Smooth muscle cell (in vitro differentiated cells): ENCODE results near the gene NMU. TPM values are rescaled to one million over a fixed set of nuclear protein-coding genes. Genes with fewer than 3 reads are reported as not detected.
"Not testable (repeated sequence)": the region's sequence is repeated elsewhere in the genome, so short reads cannot be mapped to it uniquely, and the experiment has no call there.

Experiments
- DNase-seq: peaks from one replicate; lab custom pipeline; 2025; ENCODE audit not compliant: unreplicated experiment; lab: John Stamatoyannopoulos, UW
- H2AFZ ChIP-seq: fragments of 200-600 bp; sonication (generic); 2 replicates; pipeline ENCODE4 v1.6.0; 2016; ENCODE audit warnings: antibody characterized with exemption, low read depth, mild to moderate bottlenecking
- H3F3A ChIP-seq: fragments of 200-600 bp; sonication (generic); 2 replicates; pipeline ENCODE4 v1.6.0; 2017; ENCODE audit warnings: antibody characterized with exemption, low read depth
- H3K27ac ChIP-seq: fragments of 200-600 bp; sonication (generic); 2 replicates; pipeline ENCODE4 v1.5.1; 2016; ENCODE audit warnings: low read depth, mild to moderate bottlenecking
- H3K27me3 ChIP-seq: fragments of 200-600 bp; sonication (generic); 2 replicates; pipeline ENCODE4 v1.6.1; 2016; ENCODE audit warnings: low read depth, mild to moderate bottlenecking
- H3K36me3 ChIP-seq: fragments of 200-600 bp; sonication (generic); 2 replicates; pipeline ENCODE4 v1.5.1; 2016; ENCODE audit warnings: low read depth
- H3K4me1 ChIP-seq: fragments of 200-600 bp; sonication (generic); 2 replicates; pipeline ENCODE4 v1.5.1; 2016; ENCODE audit warnings: low read depth
- H3K4me2 ChIP-seq: fragments of 200-600 bp; sonication (generic); 2 replicates; pipeline ENCODE4 v1.6.0; 2016; ENCODE audit warnings: mild to moderate bottlenecking
- H3K4me3 ChIP-seq: fragments of 200-600 bp; sonication (generic); 2 replicates; pipeline ENCODE4 v1.5.1; 2016; ENCODE audit warnings: mild to moderate bottlenecking
- H3K79me2 ChIP-seq: fragments of 200-600 bp; sonication (generic); 2 replicates; pipeline ENCODE4 v1.6.0; 2016; ENCODE audit warnings: low read depth, mild to moderate bottlenecking
- H3K9ac ChIP-seq: fragments of 200-600 bp; sonication (generic); 2 replicates; pipeline ENCODE4 v1.6.0; 2016; ENCODE audit warnings: low read depth
- H3K9me3 ChIP-seq: fragments of 200-600 bp; sonication (generic); replicated peaks from 2 replicates; pipeline ENCODE4 v1.5.1; 2016; ENCODE audit warnings: low read depth
- H4K20me1 ChIP-seq: fragments of 200-600 bp; sonication (generic); 2 replicates; pipeline ENCODE4 v1.6.0; 2016; ENCODE audit warnings: low read depth
- CTCF ChIP-seq: fragments of 200-600 bp; sonication (generic); IDR thresholded peaks from 2 replicates; pipeline ENCODE4 v1.5.1; 2017; ENCODE audit warnings: borderline replicate concordance, mild to moderate bottlenecking, antibody characterized with exemption; ENCODE audit not compliant: insufficient read depth, poor library complexity, severe bottlenecking
- WGBS: methylation state at CpG from one replicate; pipeline ENCODE4 v1.1.7; 2016; ENCODE audit warnings: low lambda C conversion rate; 5-methylcytosine and 5-hydroxymethylcytosine counted together
- polyA plus RNA-seq: library from polyadenylated mRNA; unstranded; fragments of >200 nt; fragmentation: Nextera tagmentation; extraction: Ambion mirVana; gene quantifications from 2 replicates; pipeline ENCODE4 v1.2.1, GENCODE V29; 2016
- total RNA-seq: library from RNA; depleted of rRNA; stranded (reverse); fragments of >200 nt; gene quantifications from 2 replicates; pipeline ENCODE4 v1.2.3, GENCODE V29; 2014

The NMU gene
- total and polyA plus RNA-seq, 2 experiments from 2014 or later = not detected

DNA sequence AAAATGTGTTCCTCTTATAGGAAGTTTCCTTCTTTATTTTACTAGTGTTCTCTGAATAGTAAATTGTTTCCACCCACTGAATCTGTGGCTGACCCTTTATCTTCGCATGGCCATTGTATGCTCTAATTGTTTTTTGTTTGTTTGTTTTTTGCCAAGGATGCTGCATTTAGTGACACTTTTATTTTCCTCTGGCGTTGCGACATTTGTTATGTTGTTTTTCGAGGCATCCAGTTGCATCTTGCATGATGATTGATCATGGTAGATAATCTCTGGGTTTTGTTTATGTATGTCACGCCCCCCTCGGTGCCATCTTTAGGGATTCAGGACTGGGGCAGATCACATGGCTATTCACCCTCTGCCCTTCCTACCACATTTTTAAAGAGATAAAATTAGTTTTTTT is 2.2 kb downstream of the NMU start:
- Histone ChIP-seq H3K9ac (no peak overlapping the region), H3K4me2 (no peak overlapping the region), H3F3A (no peaks in the 10 kb centered on the region), H3K9me3 (no peaks in the 10 kb centered on the region), H4K20me1 (no peaks in the 10 kb centered on the region), H2AFZ (no peak overlapping the region), H3K4me1 (peaks cover 31% of the 10 kb centered on the region), H3K27me3 (peaks cover 50% of the 10 kb centered on the region), H3K79me2 (no peaks in the 10 kb centered on the region), H3K36me3 (no peaks in the 10 kb centered on the region), H3K27ac (no peak overlapping the region), H3K4me3 (no peak overlapping the region)
- TF ChIP-seq CTCF = no peak
- 63% methylated on average over 6 of the region's 6 CpGs for WGBS
- no peak for DNase-seq

GRCh38 chr4:55625835-55626234 is 10.3 kb downstream of the NMU start:
- H3F3A ChIP-seq = no peaks in the 10 kb centered on the region
- no peaks in the 10 kb centered on the region for H3K27me3 ChIP-seq
- H3K4me1 ChIP-seq = no peaks in the 10 kb centered on the region
- H3K9me3 ChIP-seq = no peaks in the 10 kb centered on the region
- no peaks in the 10 kb centered on the region for H3K79me2 ChIP-seq
- TF ChIP-seq CTCF = no peak
- H3K4me2 ChIP-seq = no peak overlapping the region
- H3K36me3 ChIP-seq = no peaks in the 10 kb centered on the region
- no peak overlapping the region for H3K4me3 ChIP-seq
- 83% methylated on average over 2 of the region's 2 CpGs for WGBS
- H3K9ac ChIP-seq = no peak overlapping the region
- H3K27ac ChIP-seq = no peak overlapping the region
- H4K20me1 ChIP-seq = no peaks in the 10 kb centered on the region
- DNase-seq = no peak
- no peak overlapping the region for H2AFZ ChIP-seq

- H3K79me2 ChIP-seq, H3K36me3 ChIP-seq, H3F3A ChIP-seq, H2AFZ ChIP-seq, H3K27ac ChIP-seq, H3K4me3 ChIP-seq, H4K20me1 ChIP-seq, H3K27me3 ChIP-seq, DNase-seq, H3K9me3 ChIP-seq, H3K4me1 ChIP-seq, H3K4me2 ChIP-seq, H3K9ac ChIP-seq: not testable (repeated sequence)
- 60% methylated on average over 1 of the region's 1 CpG for WGBS
Measured at GRCh38 chr4:55624063-55624462, 12.0 kb downstream of the NMU start.

DNA sequence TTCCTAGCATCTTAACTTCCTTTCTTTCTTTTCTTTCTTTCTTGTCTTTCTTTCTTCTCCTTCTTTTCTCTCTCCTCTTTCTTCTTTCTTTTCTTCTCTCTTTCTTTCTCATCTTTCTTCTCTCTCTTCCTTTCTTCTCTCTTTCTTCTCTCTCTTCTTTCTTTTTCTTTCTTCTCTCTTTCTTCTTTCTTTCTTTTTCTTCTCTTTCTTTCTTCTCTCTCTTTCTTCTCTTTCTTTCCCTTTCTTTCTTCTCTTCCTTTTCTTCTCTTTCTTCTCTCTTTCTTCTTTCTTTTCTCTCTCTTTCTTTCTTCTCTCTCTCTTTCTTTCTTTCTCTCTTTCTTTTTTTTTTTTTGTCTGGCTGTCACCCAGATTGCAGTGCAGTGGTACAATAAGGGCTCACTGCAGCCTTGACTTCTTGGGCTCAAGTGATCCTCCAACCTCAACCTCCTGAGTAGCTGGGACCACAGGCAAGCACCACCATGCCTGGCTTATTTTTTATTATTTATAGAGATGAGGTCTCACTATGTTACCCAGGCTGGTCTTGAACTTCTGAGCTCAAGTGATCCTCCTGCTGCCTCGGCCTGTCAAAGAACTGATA is 17.5 kb downstream of the NMU start:
- Histone ChIP-seq H3K4me2 (no peak overlapping the region), H3F3A (no peaks in the 10 kb centered on the region), H3K4me1 (no peaks in the 10 kb centered on the region), H3K27ac (no peak overlapping the region), H3K36me3 (no peaks in the 10 kb centered on the region), H3K4me3 (no peak overlapping the region), H4K20me1 (no peaks in the 10 kb centered on the region), H3K9ac (no peak overlapping the region), H3K79me2 (no peaks in the 10 kb centered on the region), H2AFZ (peak overlapping the region; percentile 30), H3K27me3 (no peaks in the 10 kb centered on the region), H3K9me3 (no peaks in the 10 kb centered on the region)
- 73% methylated on average over 1 of the region's 1 CpG for WGBS
- DNase-seq = no peak
- no peak for TF ChIP-seq CTCF
